HCT116 (cell line): Measurements from ENCODE around the gene RCL1. TPM values are rescaled to one million over a fixed set of nuclear protein-coding genes. Genes with fewer than 3 reads are reported as not detected.

Experiments used
- ATAC-seq: fragments of 200-7000 bp; cut with Tn5 transposase; 2 replicates; pipeline ENCODE4 v1.9.1; 2020; ENCODE audit warnings: mild to moderate bottlenecking, moderate library complexity
- BruUV-seq: library from RNA; stranded (reverse); fragments of 400-500 nt; replicated peaks from 2 replicates; lab custom pipeline; 2021; lab: Mats Ljungman, UMichigan
- CTCF ChIA-PET: fragments of 300-600 bp; sonication (Branson Sonifier 250); formaldehyde crosslinking; loops from one replicate; lab custom pipeline; 2021; ENCODE audit warnings: antibody characterized with exemption; lab: Charles Lee
- POLR2A ChIA-PET: fragments of 300-600, 350-600 bp; sonication (Branson Sonifier 250); formaldehyde crosslinking; loops from one replicate; lab custom pipeline; 2021; ENCODE audit warnings: antibody characterized with exemption; lab: Charles Lee
- RAD21 ChIA-PET, 2 experiments: fragments of 300-600 bp; sonication (Branson Sonifier 250); formaldehyde crosslinking; loops; one replicate each; lab custom pipeline; 2023; ENCODE audit warnings: low total read pairs in 2 of 2; ENCODE audit not compliant: uncharacterized antibody in 2 of 2, unreplicated experiment in 2 of 2, low non-redundant PET in 1 of 2; lab: Charles Lee
- DNase-seq: peaks from one replicate; pipeline ENCODE4 v3.0.0-alpha.2; 2010; ENCODE audit warnings: low read depth, low spot score
- H2AFZ ChIP-seq: fragments of 200-600 bp; shearing (Covaris generic), sonication (generic); 2 replicates; pipeline ENCODE4 v1.6.1; 2017; ENCODE audit warnings: low read depth, mixed run types, mixed read lengths, antibody characterized with exemption, low read length; ENCODE audit not compliant: poor library complexity, severe bottlenecking
- H3K27ac ChIP-seq: 2 replicates; pipeline ENCODE4 v1.5.1; 2012; ENCODE audit warnings: low read depth, low read length
- H3K27me3 ChIP-seq: fragments of 200-600 bp; sonication (generic); 2 replicates; pipeline ENCODE4 v1.6.1; 2016; ENCODE audit warnings: mixed run types, low read length, mixed read lengths; ENCODE audit not compliant: insufficient read depth
- H3K36me3 ChIP-seq, 2 experiments: fragments of 200-500 bp in 1 of 2; fragments of 200-600 bp in 1 of 2; sonication (Bioruptor generic) in 1 of 2; sonication (generic) in 1 of 2; 2 replicates each; pipeline versions ENCODE4 v1.5.1 to v1.6.1; 2014 to 2016; ENCODE audit warnings: low read length in 2 of 2, inconsistent platforms in 1 of 2, mixed read lengths in 1 of 2, mixed run types in 1 of 2; ENCODE audit not compliant: insufficient read depth in 2 of 2, control insufficient read depth in 1 of 2
- H3K4me1 ChIP-seq, 2 experiments: fragments of 200-600 bp in 1 of 2; sonication (generic) in 1 of 2; 2 replicates each; pipeline versions ENCODE4 v1.5.1 to v1.6.1; 2012 to 2017; ENCODE audit warnings: low read length in 2 of 2, inconsistent platforms in 1 of 2, mild to moderate bottlenecking in 1 of 2, mixed read lengths in 1 of 2, mixed run types in 1 of 2, moderate library complexity in 1 of 2; ENCODE audit not compliant: insufficient read depth in 2 of 2, control insufficient read depth in 1 of 2
- H3K4me2 ChIP-seq: fragments of 200-600 bp; sonication (generic); 2 replicates; pipeline ENCODE4 v1.6.1; 2017; ENCODE audit warnings: mixed run types, low read length, mixed read lengths
- H3K4me3 ChIP-seq, 2 experiments: fragments of 200-600 bp in 1 of 2; sonication (generic) in 1 of 2; replicated peaks in 1 of 2; 2 replicates each; pipeline ENCODE4 v1.5.1; 2011 to 2016; ENCODE audit warnings: low read length in 2 of 2, control low read depth in 1 of 2, low read depth in 1 of 2, mild to moderate bottlenecking in 1 of 2, mixed read lengths in 1 of 2, mixed run types in 1 of 2
- H3K79me2 ChIP-seq: fragments of 200-600 bp; sonication (generic); 2 replicates; pipeline ENCODE4 v1.6.1; 2017; ENCODE audit warnings: mild to moderate bottlenecking, mixed run types, low read length, moderate library complexity, mixed read lengths; ENCODE audit not compliant: insufficient read depth
- H3K9ac ChIP-seq: fragments of 200-600 bp; sonication (generic); 2 replicates; pipeline ENCODE4 v1.6.1; 2016; ENCODE audit warnings: low read length, mixed read lengths
- H3K9me2 ChIP-seq: fragments of 200-600 bp; sonication (generic), shearing (Covaris generic); 2 replicates; pipeline ENCODE4 v1.6.1; 2017; ENCODE audit warnings: mixed run types, mild to moderate bottlenecking, moderate library complexity; ENCODE audit not compliant: insufficient read depth
- H3K9me3 ChIP-seq, 2 experiments: fragments of 200-500 bp in 1 of 2; fragments of 200-600 bp in 1 of 2; sonication (Bioruptor generic) in 1 of 2; sonication (generic) in 1 of 2; 2 replicates each; pipeline ENCODE4 v1.6.1; 2014 to 2017; ENCODE audit warnings: low read length in 2 of 2, mixed read lengths in 2 of 2, inconsistent platforms in 1 of 2, low read depth in 1 of 2, mild to moderate bottlenecking in 1 of 2, mixed run types in 1 of 2, moderate library complexity in 1 of 2; ENCODE audit not compliant: control insufficient read depth in 1 of 2, insufficient read depth in 1 of 2
- H4K20me1 ChIP-seq: fragments of 200-600 bp; sonication (generic), shearing (Covaris generic); 2 replicates; pipeline ENCODE4 v1.6.1; 2017; ENCODE audit warnings: mixed run types, mild to moderate bottlenecking, moderate library complexity; ENCODE audit not compliant: insufficient read depth
- CBX3 ChIP-seq: IDR thresholded peaks from 2 replicates; pipeline ENCODE4 v1.6.1; 2012; ENCODE audit warnings: low read depth
- CEBPB ChIP-seq: IDR thresholded peaks from 2 replicates; pipeline ENCODE4 v1.6.1; 2012; ENCODE audit warnings: low read depth
- EZH2 ChIP-seq: fragments of 200-600 bp; sonication (generic); IDR thresholded peaks from 2 replicates; pipeline ENCODE4 v1.6.1; 2017; ENCODE audit warnings: antibody characterized with exemption, mixed run types
- JUND ChIP-seq: IDR thresholded peaks from 2 replicates; pipeline ENCODE4 v1.6.1; 2012
- MAX ChIP-seq: IDR thresholded peaks from 2 replicates; pipeline ENCODE4 v1.6.1; 2012
- POLR2A ChIP-seq: IDR thresholded peaks from 2 replicates; pipeline ENCODE4 v1.7.0; 2011; ENCODE audit warnings: borderline replicate concordance; ENCODE audit not compliant: insufficient read depth, insufficient read length; ENCODE audit errors: extremely low read depth
- RAD21 ChIP-seq: IDR thresholded peaks from 2 replicates; pipeline ENCODE4 v1.6.1; 2012; ENCODE audit warnings: low read depth, mild to moderate bottlenecking
- REST ChIP-seq: IDR thresholded peaks from 2 replicates; pipeline ENCODE4 v1.6.1; 2012; ENCODE audit warnings: low read depth
- SIN3A ChIP-seq: IDR thresholded peaks from 2 replicates; pipeline ENCODE4 v1.6.1; 2012; ENCODE audit warnings: low read depth
- SP1 ChIP-seq: IDR thresholded peaks from 2 replicates; pipeline ENCODE4 v1.6.1; 2012; ENCODE audit warnings: low read depth
- YY1 ChIP-seq: IDR thresholded peaks from 2 replicates; pipeline ENCODE4 v1.6.1; 2011; ENCODE audit warnings: low read length, low read depth, moderate library complexity, mild to moderate bottlenecking; ENCODE audit not compliant: insufficient replicate concordance; ENCODE audit errors: extremely low read depth
- ZFX ChIP-seq: fragments of 450-650 bp; IDR thresholded peaks from 2 replicates; pipeline ENCODE4 v1.6.1; 2017
- ZNF274 ChIP-seq: fragments of 200-500 bp; sonication (Bioruptor generic); IDR thresholded peaks from 2 replicates; pipeline ENCODE4 v1.6.1; 2014; ENCODE audit warnings: mild to moderate bottlenecking, low read depth, low read length, inconsistent platforms
- intact Hi-C: fragments of 100-400 bp; cut with micrococcal nuclease; formaldehyde crosslinking; loops from 2 replicates; pipeline ENCODE4 v1.10.0; 2022
- total RNA-seq: library from RNA; stranded (reverse); gene quantifications from one replicate; pipeline ENCODE4 v1.2.1, GENCODE V29; 2021; ENCODE audit not compliant: unreplicated experiment

RCL1 gene
- total RNA-seq, 1 experiment from 2014 or later, result 29.9 TPM

- TF ChIP-seq REST, result no peak
- no peak for TF ChIP-seq EZH2
- TF ChIP-seq SIN3A, result no peak
- TF ChIP-seq SP1, result no peak
- TF ChIP-seq RAD21, result no peak
- TF ChIP-seq ZNF274, result no peak
- no peak for TF ChIP-seq JUND
- no peak for TF ChIP-seq CEBPB
- no peak for TF ChIP-seq ZFX
Measured at GRCh38 chr9:4854265-4854590, 61.5 kb downstream of the RCL1 start (continued).

- TF ChIP-seq SP1 (no peak), CBX3 (no peak), CEBPB (no peak), RAD21 (no peak), POLR2A (no peak), ZNF274 (no peak), EZH2 (no peak), YY1 (no peak), MAX (no peak)
- Histone ChIP-seq H3K27me3 (no peaks in the 10 kb centered on the region), H4K20me1 (no peaks in the 10 kb centered on the region; the same call in 1 of the 2 replicates), H2AFZ (no peak overlapping the region), H3K4me3 (no peak overlapping the region), H3K4me1 (no peaks in the 10 kb centered on the region), H3K27ac (no peak overlapping the region), H3K9me2 (no peaks in the 10 kb centered on the region), H3K9ac (no peak overlapping the region), H3K79me2 (peaks cover 6% of the 10 kb centered on the region; the same call in 1 of the 2 replicates), H3K9me3 (no peaks in the 10 kb centered on the region), H3K4me2 (no peak overlapping the region), H3K36me3 (peaks cover 11 to 20% of the 10 kb centered on the region in 2 experiments; a peak in 3 of 4 replicates)
- DNase-seq, result no peak
- ChIA-PET CTCF (interaction anchor here (0.5 kb wide), 1 partner anchor 106 kb away, joined by 4 read pairs; no protein-coding TSS in a partner anchor), POLR2A (no interaction called here), RAD21 (no interaction called here)
- ATAC-seq, result no peak
- BruUV-seq, result no TSS peak
- intact Hi-C loops, result no loop called here
Measured at GRCh38 chr9:4855841-4856240, 63.1 kb downstream of the RCL1 start.
